Measurements from ENCODE around the gene ZNF521.

ZNF521 gene

DNA sequence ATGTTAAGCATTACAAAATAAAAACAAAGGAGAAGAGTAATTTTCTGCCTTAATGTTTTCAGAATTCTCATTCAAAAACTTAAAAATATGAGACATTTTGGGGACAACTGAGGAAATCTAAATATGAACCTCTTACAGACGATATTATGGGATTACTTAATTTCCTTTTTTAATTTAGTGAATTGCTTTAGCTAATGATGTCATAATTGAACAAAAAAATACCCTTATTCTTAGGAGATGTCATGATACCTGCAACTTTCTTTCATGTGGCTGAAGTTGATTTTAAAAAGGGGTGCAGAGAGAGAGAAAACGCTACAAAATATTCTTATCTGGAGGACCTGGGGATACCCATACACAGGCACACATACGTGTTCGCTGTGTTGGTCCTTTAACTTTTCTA, 129.3 kb downstream of the ZNF521 start:
- no peak for TF ChIP-seq ZBTB7A (IDR thresholded peaks at IDR 0.05; ENCODE audit: low read depth)

DNA sequence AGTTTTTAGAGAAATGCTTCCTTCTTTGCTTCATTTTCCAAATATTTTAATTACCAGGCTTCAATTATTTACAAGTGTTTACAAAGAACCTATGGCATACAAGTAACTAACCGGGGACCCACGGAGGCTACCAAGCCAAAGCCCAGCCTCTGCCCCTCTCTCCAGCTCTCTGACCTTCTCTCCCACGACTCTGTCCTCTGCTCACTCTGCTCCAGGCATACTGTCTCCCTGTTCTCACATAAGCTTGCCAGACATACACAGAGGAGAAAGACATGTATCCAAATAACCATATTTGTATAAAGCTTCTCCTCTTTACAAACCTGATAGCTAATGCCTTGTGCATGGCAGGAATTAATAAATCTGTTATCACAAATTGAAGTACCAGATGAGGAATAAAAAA, 141.3 kb downstream of the ZNF521 start:
- TF ChIP-seq ZBTB7A (IDR thresholded peaks at IDR 0.05; ENCODE audit: low read depth) (no peak), FOXM1 (IDR thresholded peaks at IDR 0.05; ENCODE audit: borderline replicate concordance, low read depth) (no peak), EGR1 (IDR thresholded peaks at IDR 0.05) (no peak), CREB1 (IDR thresholded peaks at IDR 0.05; ENCODE audit: low read depth) (no peak), TEAD4 (IDR thresholded peaks at IDR 0.05) (no peak)
- TF ChIP-seq, protein P1, sequence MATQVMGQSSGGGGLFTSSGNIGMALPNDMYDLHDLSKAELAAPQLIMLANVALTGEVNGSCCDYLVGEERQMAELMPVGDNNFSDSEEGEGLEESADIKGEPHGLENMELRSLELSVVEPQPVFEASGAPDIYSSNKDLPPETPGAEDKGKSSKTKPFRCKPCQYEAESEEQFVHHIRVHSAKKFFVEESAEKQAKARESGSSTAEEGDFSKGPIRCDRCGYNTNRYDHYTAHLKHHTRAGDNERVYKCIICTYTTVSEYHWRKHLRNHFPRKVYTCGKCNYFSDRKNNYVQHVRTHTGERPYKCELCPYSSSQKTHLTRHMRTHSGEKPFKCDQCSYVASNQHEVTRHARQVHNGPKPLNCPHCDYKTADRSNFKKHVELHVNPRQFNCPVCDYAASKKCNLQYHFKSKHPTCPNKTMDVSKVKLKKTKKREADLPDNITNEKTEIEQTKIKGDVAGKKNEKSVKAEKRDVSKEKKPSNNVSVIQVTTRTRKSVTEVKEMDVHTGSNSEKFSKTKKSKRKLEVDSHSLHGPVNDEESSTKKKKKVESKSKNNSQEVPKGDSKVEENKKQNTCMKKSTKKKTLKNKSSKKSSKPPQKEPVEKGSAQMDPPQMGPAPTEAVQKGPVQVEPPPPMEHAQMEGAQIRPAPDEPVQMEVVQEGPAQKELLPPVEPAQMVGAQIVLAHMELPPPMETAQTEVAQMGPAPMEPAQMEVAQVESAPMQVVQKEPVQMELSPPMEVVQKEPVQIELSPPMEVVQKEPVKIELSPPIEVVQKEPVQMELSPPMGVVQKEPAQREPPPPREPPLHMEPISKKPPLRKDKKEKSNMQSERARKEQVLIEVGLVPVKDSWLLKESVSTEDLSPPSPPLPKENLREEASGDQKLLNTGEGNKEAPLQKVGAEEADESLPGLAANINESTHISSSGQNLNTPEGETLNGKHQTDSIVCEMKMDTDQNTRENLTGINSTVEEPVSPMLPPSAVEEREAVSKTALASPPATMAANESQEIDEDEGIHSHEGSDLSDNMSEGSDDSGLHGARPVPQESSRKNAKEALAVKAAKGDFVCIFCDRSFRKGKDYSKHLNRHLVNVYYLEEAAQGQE (IDR thresholded peaks at IDR 0.05; ENCODE audit: low read depth), result no peak
- TF ChIP-seq, protein P2, sequence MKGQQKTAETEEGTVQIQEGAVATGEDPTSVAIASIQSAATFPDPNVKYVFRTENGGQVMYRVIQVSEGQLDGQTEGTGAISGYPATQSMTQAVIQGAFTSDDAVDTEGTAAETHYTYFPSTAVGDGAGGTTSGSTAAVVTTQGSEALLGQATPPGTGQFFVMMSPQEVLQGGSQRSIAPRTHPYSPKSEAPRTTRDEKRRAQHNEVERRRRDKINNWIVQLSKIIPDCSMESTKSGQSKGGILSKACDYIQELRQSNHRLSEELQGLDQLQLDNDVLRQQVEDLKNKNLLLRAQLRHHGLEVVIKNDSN (IDR thresholded peaks at IDR 0.05), result no peak

DNA sequence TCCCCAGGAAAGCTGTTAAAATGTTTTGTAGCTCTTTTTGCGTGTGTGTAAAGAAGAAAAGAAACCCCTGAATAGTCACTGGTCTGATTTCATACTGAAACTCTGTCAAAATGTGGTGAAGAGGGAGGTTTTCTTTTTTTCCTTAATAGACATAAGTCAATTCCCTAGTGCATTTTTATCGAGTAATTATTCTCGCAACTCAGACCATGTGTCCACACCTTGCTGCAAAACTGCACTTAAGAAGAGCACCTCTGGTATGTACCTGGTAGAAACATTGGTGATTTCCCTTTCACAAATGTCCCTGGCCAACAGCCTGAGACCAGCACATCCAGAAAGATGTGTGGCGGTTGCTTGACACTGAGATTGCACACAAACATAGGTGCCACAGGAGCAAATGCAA, 159.9 kb downstream of the ZNF521 start:
- TF ChIP-seq, protein P2 (IDR thresholded peaks at IDR 0.05), result no peak
- TF ChIP-seq EGR1 (IDR thresholded peaks at IDR 0.05) (no peak), NFIC (IDR thresholded peaks at IDR 0.05) (no peak), TEAD4 (IDR thresholded peaks at IDR 0.05) (no peak), FOXM1 (IDR thresholded peaks at IDR 0.05; ENCODE audit: borderline replicate concordance, low read depth) (no peak), TCF12 (IDR thresholded peaks at IDR 0.05; ENCODE audit: low read depth) (no peak), CREB1 (IDR thresholded peaks at IDR 0.05; ENCODE audit: low read depth) (no peak), TAF1 (IDR thresholded peaks at IDR 0.05; ENCODE audit: low read depth) (no peak), CEBPB (IDR thresholded peaks at IDR 0.05) (no peak), EP300 (IDR thresholded peaks at IDR 0.05; ENCODE audit: borderline replicate concordance) (no peak), YY1 (IDR thresholded peaks at IDR 0.05; ENCODE audit: low read depth) (no peak), RAD21 (IDR thresholded peaks at IDR 0.05; ENCODE audit: low read depth) (no peak)
- TF ChIP-seq, protein P1 (IDR thresholded peaks at IDR 0.05; ENCODE audit: low read depth), result no peak
- TF ChIP-seq, protein P3, sequence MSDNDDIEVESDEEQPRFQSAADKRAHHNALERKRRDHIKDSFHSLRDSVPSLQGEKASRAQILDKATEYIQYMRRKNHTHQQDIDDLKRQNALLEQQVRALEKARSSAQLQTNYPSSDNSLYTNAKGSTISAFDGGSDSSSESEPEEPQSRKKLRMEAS (IDR thresholded peaks at IDR 0.05), result no peak

DNA sequence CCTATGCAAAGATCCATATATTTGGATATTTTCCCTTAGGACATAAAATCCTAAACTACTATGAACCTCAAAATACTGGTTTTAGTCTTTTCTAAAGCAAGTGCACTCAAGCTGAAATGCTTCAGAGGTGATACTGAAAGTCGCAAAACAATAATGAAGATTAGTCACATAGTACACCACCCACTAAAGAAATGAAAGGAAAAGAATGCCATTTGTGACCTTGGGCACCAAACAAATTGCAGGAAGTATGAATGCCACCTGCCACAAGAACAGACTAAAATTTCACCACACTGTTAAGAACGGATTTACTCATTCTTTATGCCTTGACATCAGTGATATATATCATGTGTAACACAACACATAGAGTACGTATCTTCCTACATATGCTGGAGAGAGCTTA, 161.5 kb downstream of the ZNF521 start:
- no peak for TF ChIP-seq RAD21 (IDR thresholded peaks at IDR 0.05; ENCODE audit: low read depth)
- no peak for TF ChIP-seq YY1 (IDR thresholded peaks at IDR 0.05; ENCODE audit: low read depth)
- no peak for TF ChIP-seq EP300 (IDR thresholded peaks at IDR 0.05; ENCODE audit: borderline replicate concordance)
- no peak for TF ChIP-seq FOXM1 (IDR thresholded peaks at IDR 0.05; ENCODE audit: borderline replicate concordance, low read depth)
- TF ChIP-seq TAF1 (IDR thresholded peaks at IDR 0.05; ENCODE audit: low read depth), result no peak
- TF ChIP-seq CEBPB (IDR thresholded peaks at IDR 0.05), result no peak
- TF ChIP-seq CREB1 (IDR thresholded peaks at IDR 0.05; ENCODE audit: low read depth), result no peak
- TF ChIP-seq TCF12 (IDR thresholded peaks at IDR 0.05; ENCODE audit: low read depth), result no peak
- TF ChIP-seq, protein P3 (IDR thresholded peaks at IDR 0.05), result no peak
- TF ChIP-seq, protein P1 (IDR thresholded peaks at IDR 0.05; ENCODE audit: low read depth), result no peak
- TF ChIP-seq EGR1 (IDR thresholded peaks at IDR 0.05), result no peak
- no peak for TF ChIP-seq TEAD4 (IDR thresholded peaks at IDR 0.05)
- no peak for TF ChIP-seq ZBTB7A (IDR thresholded peaks at IDR 0.05; ENCODE audit: low read depth)
